Testis (tissue), 3 donors: ENCODE data around the gene FHOD3. TPM values are rescaled to one million over a fixed set of nuclear protein-coding genes. Genes with fewer than 3 reads are reported as not detected.
"Not testable (repeated sequence)": the region's sequence is repeated elsewhere in the genome, so short reads cannot be mapped to it uniquely, and the experiment has no call there.

Source experiments
- DNase-seq: peaks from one replicate; pipeline ENCODE4 v3.0.0-alpha.2; 2019
- H3K27ac ChIP-seq, 2 donors: fragments of 200-600 bp; sonication (generic); one replicate each; pipeline ENCODE4 v1.5.1; 2019
- H3K27me3 ChIP-seq: fragments of 200-600 bp; sonication (generic); one replicate; pipeline ENCODE4 v1.5.1; 2019
- H3K36me3 ChIP-seq: fragments of 200-600 bp; sonication (generic); one replicate; pipeline ENCODE4 v1.5.1; 2017; ENCODE audit warnings: low read depth; ENCODE audit errors: missing control alignments
- H3K4me1 ChIP-seq: fragments of 200-600 bp; sonication (generic); one replicate; pipeline ENCODE4 v1.5.1; 2019
- H3K4me3 ChIP-seq, 2 donors: fragments of 200-600 bp; sonication (generic); one replicate each; pipeline ENCODE4 v1.5.1; 2017 to 2019
- H3K9me3 ChIP-seq: fragments of 200-600 bp; sonication (generic); one replicate; pipeline ENCODE4 v1.5.1; 2017
- CTCF ChIP-seq, 3 experiments: fragments of 450-650 bp in 2 of 3; fragments of 200-600 bp in 1 of 3; sonication (generic) in 1 of 3; IDR thresholded peaks; one replicate each; pipeline ENCODE4 v1.5.1; 2016 to 2019; ENCODE audit warnings: antibody characterized with exemption in 3 of 3, mild to moderate bottlenecking in 2 of 3, moderate library complexity in 1 of 3
- POLR2A ChIP-seq: fragments of 450-650 bp; IDR thresholded peaks from one replicate; pipeline ENCODE4 v1.6.1; 2017; ENCODE audit warnings: antibody characterized with exemption, mild to moderate bottlenecking, moderate library complexity
- WGBS, 2 donors: methylation state at CpG; one replicate each; pipeline ENCODE4 v1.1.5; 2018; 5-methylcytosine and 5-hydroxymethylcytosine counted together
- intact Hi-C: fragments of 100-400 bp; cut with DNase I; formaldehyde crosslinking; loops from one replicate; pipeline ENCODE4 v1.15.1; 2023; ENCODE audit warnings: low total_unique reads
- polyA plus RNA-seq: library from polyadenylated mRNA; stranded (reverse); fragments of 350-450 nt; fragmentation: Illumina TruSeq; extraction: RNeasy Lipid Tissue Mini Kit (QIAGEN cat#74804); gene quantifications from one replicate; pipeline ENCODE4 v1.2.3, GENCODE V29; 2014; ENCODE audit warnings: low read depth, low replicate concordance; ENCODE audit not compliant: insufficient read depth
- total RNA-seq, 2 donors: library from RNA; depleted of rRNA; stranded (reverse); fragments of >200 nt; gene quantifications; one replicate each; pipeline ENCODE4 v1.2.3, GENCODE V29; 2016

FHOD3 gene
- total and polyA plus RNA-seq, 3 donors from 2014 or later = 6.5 to 46.8 (median 37.3) TPM

- no peaks in the 10 kb centered on the region for H3K4me1 ChIP-seq
- intact Hi-C loops = no loop called here
- peak overlapping the region in 1 of 2 donors; percentile 36 for H3K4me3 ChIP-seq
- TF ChIP-seq POLR2A (no peak), CTCF (IDR thresholded peaks at IDR 0.05) (no peak)
- H3K9me3 ChIP-seq = no peaks in the 10 kb centered on the region
- DNase-seq = no peak
- WGBS, 2 donors = 70 to 71% methylated on average over 12 of the region's 12 CpGs
- H3K27me3 ChIP-seq = no peaks in the 10 kb centered on the region
- no peak overlapping the region for H3K27ac ChIP-seq
- H3K36me3 ChIP-seq = no peaks in the 10 kb centered on the region
These were observed 463.7 kb downstream of the FHOD3 start for GRCh38 chr18:36761186-36761698.

- intact Hi-C loops = no loop called here
- DNase-seq = no peak
- no peaks in the 10 kb centered on the region for H3K27me3 ChIP-seq
- no peak overlapping the region for H3K27ac ChIP-seq
- no peak overlapping the region for H3K4me3 ChIP-seq
- TF ChIP-seq CTCF (IDR thresholded peaks at IDR 0.05) (no peak), POLR2A (no peak)
- WGBS, 2 donors = 74 to 80% methylated on average over 2 of the region's 2 CpGs
- no peaks in the 10 kb centered on the region for H3K36me3 ChIP-seq
- H3K9me3 ChIP-seq = no peaks in the 10 kb centered on the region
- no peaks in the 10 kb centered on the region for H3K4me1 ChIP-seq
These were observed 464.6 kb downstream of the FHOD3 start for GRCh38 chr18:36762074-36762473.

- WGBS, 2 donors = 88 to 90% methylated on average over 26 of the region's 26 CpGs
- H3K4me1 ChIP-seq, H3K4me3 ChIP-seq, H3K27ac ChIP-seq, H3K36me3 ChIP-seq, H3K27me3 ChIP-seq, H3K9me3 ChIP-seq, DNase-seq, intact Hi-C loops: not testable (repeated sequence)
These were observed 465.5 kb downstream of the FHOD3 start for GRCh38 chr18:36762965-36763364.

GRCh38 chr18:36766836-36767235, 469.3 kb downstream of the FHOD3 start:
- TF ChIP-seq CTCF (IDR thresholded peaks at IDR 0.05) (no peak), POLR2A (no peak)
- 44 to 50% methylated on average over 3 of the region's 3 CpGs for WGBS, 2 donors
- intact Hi-C loops = no loop called here
- DNase-seq = no peak
- no peaks in the 10 kb centered on the region for H3K36me3 ChIP-seq
- H3K4me3 ChIP-seq = no peak overlapping the region
- no peaks in the 10 kb centered on the region for H3K4me1 ChIP-seq
- H3K27ac ChIP-seq = no peak overlapping the region
- H3K9me3 ChIP-seq = no peaks in the 10 kb centered on the region
- H3K27me3 ChIP-seq = no peaks in the 10 kb centered on the region

- DNase-seq = no peak
- Histone ChIP-seq H3K27ac (no peak overlapping the region), H3K36me3 (no peaks in the 10 kb centered on the region), H3K4me1 (no peaks in the 10 kb centered on the region), H3K4me3 (no peak overlapping the region), H3K9me3 (no peaks in the 10 kb centered on the region), H3K27me3 (no peaks in the 10 kb centered on the region)
- 92 to 96% methylated on average over 10 of the region's 10 CpGs for WGBS, 2 donors
- TF ChIP-seq POLR2A = no peak
- no peak for TF ChIP-seq CTCF (IDR thresholded peaks at IDR 0.05)
- intact Hi-C loops = no loop called here
These were observed 471.7 kb downstream of the FHOD3 start for GRCh38 chr18:36769172-36769571.
